HG03039 (cell line): ENCODE data around the gene AGRP.
"Not testable (repeated sequence)": the region's sequence is repeated elsewhere in the genome, so short reads cannot be mapped to it uniquely, and the experiment has no call there.

Experiments used
- ATAC-seq: cut with Tn5 transposase; IDR thresholded peaks from one replicate; pipeline ENCODE4 v1.9.1; 2021; ENCODE audit warnings: mild to moderate bottlenecking, moderate library complexity; ENCODE audit not compliant: unreplicated experiment

AGRP gene

GRCh38 chr16:67483150-67483549, at the start of gene AGRP:
AGRP (minus strand) TSS chr16:67483547; CDS start chr16:67483398, 149 bp downstream.
- ATAC-seq = no peak

GRCh38 chr16:67531247-67531646, 47.9 kb upstream of the AGRP start:
- no peak for ATAC-seq

- ATAC-seq = no peak
Observed at GRCh38 chr16:67530013-67530939, 46.9 kb upstream of the AGRP start.

- no peak for ATAC-seq
Observed at GRCh38 chr16:67529582-67530012, 46.2 kb upstream of the AGRP start.

- no peak for ATAC-seq
Observed at GRCh38 chr16:67528870-67529581, 45.7 kb upstream of the AGRP start.

GRCh38 chr16:67528222-67528869, 45.0 kb upstream of the AGRP start, which contains the start of gene RIPOR1:
RIPOR1 (plus strand) TSS chr16:67528829; CDS start chr16:67538447, 9,618 bp downstream.
- no peak for ATAC-seq

- no peak for ATAC-seq
Observed at GRCh38 chr16:67526149-67526791, 42.9 kb upstream of the AGRP start.

GRCh38 chr16:67525176-67525860, 42.0 kb upstream of the AGRP start:
- no peak for ATAC-seq

GRCh38 chr16:67521095-67521804, 37.9 kb upstream of the AGRP start:
- peak; percentile 68 for ATAC-seq

- ATAC-seq = no peak
Observed at GRCh38 chr16:67519242-67519641, 35.9 kb upstream of the AGRP start.

GRCh38 chr16:67518676-67519075, 35.3 kb upstream of the AGRP start:
- no peak for ATAC-seq

- ATAC-seq = no peak
Observed at GRCh38 chr16:67517661-67518423, 34.5 kb upstream of the AGRP start.

- no peak for ATAC-seq
Observed at GRCh38 chr16:67517155-67517445, 33.8 kb upstream of the AGRP start.

GRCh38 chr16:67516296-67517154, 33.2 kb upstream of the AGRP start:
- no peak for ATAC-seq

- ATAC-seq = no peak
Observed at GRCh38 chr16:67514382-67514828, 31.1 kb upstream of the AGRP start.

- ATAC-seq = not testable (repeated sequence)
Observed at GRCh38 chr16:67513892-67514291, 30.5 kb upstream of the AGRP start.

- ATAC-seq = no peak
Observed at GRCh38 chr16:67509016-67509415, 25.7 kb upstream of the AGRP start.

- ATAC-seq = no peak
Observed at GRCh38 chr16:67506468-67506867, 23.1 kb upstream of the AGRP start.
